Activated CD4-positive, alpha-beta T cell treated with anti-CD3 and anti-CD28 coated beads for 4 hours (primary cell): Measurements from ENCODE around the gene BACH2.
"Not testable (repeated sequence)": the region's sequence is repeated elsewhere in the genome, so short reads cannot be mapped to it uniquely, and the experiment has no call there.

Experiments used
- DNase-seq, 2 donors: peaks; one replicate each; pipeline ENCODE4 v3.0.0-alpha.2; 2020

Gene BACH2

DNA sequence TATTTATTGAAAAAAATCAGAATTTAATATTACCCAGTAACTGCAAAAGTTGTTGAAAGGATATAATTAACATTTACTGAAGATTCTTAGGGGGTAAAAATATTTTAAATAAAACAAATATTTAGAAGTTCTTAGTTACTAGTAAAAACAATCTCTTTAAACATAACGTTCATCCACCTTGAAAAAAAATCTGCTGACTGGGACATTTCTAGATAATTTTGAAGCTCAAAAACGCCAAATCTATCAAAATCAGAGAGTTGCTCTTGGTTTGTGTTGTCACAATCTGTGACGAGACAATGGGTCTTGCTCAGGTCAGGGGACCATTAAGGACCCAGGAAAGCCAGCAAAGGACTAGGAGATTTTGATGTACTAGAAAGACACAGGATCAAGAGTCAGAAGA lies 177.0 kb downstream of the BACH2 start:
- no peak for DNase-seq

DNA sequence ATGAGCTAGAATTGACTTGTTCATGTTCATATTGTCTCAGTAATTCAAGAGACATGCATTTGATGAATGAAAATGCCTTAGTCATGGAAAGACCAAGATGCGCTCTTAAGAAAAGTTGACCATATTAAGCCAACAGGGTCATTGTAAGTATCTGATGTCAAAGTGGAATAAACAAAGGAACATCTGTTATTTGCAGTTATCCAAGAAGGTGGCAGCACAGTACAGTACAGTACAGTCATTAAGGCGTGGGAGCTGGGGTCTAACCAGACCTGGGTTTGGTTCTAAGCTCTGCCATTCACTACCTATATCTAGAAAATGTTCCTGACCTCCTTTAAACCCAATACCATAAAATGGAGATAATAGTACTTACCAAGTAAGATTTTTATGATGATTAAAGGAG lies 178.1 kb downstream of the BACH2 start:
- no peak for DNase-seq

DNA sequence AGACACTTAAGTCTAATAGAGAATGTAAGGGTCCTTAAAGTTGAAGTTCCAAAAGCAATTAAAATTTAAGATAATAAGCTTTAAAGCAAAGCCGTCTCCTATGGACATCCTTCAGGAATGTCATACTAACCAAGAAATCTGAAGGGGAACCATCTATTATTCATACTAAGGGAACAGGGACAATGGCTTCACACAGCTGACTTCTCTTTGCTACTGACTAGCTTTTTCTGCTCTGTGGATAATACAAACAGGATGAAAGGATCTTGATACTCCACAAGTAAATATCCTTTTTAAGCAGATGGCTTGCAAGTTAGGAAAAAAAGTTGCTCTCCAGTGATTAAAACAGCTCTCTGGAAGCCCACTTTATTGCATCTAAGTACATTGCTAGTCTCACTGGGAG lies 178.6 kb downstream of the BACH2 start:
- DNase-seq, result no peak

DNA sequence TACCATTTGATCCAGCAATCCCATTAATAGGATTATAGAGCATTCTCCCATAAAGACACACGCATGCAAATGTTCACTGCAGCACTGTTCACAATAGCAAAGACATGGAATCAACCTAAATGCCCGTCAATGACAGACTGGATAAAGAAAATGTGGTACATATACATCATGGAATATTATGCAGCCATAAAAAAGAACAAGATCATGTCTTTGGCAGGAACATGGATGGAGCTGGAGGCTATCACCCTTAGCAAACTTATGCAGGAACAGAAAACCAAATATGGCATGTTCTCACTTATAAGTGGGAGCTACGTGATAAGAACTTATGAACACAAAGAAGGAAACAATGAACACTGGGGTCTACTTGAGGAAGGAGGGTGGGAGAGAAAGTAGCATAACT lies 180.5 kb downstream of the BACH2 start:
- DNase-seq, result not testable (repeated sequence)

DNA sequence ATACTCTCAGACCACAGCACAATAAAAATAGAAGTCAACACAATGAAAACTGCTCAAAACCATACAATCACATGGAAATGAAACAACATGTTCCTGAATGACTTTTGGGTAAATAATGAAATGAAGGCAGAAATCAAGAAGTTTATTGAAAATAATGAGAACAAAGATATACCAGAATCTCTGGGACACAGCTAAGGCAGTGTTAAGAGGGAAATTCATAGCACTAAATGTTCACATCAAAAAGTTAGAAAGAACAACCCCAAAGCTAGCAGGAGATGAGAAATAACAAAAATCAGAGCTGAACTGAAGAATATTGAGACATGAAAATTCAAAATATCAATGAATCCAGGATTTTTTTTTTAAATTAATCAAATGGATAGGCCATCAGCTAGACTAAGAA lies 183.3 kb downstream of the BACH2 start:
- DNase-seq, result no peak

- no peak for DNase-seq
These were observed 185.3 kb downstream of the BACH2 start for GRCh38 chr6:90111387-90111786.

GRCh38 chr6:90110971-90111370 lies 185.7 kb downstream of the BACH2 start:
- peak; percentile 21 to 32 for DNase-seq

DNA sequence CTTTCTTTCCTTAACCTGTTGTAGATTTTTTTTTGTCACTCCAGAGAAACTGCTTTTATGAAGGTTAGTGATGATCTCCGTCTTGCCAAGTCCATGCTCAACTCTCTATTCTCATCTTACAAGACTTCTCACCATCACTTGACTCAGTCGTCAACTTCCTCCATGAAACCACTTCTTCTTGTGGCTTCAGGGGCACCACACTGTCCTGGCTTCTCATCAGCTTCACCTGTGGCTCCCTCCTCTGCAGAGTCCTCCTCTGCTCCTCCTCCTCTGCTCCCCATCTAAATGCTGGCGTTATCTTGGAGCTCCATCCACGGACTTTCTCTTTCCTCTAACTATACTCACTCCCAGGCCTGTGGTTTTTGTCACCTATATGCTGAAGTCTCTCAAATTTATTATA lies 187.5 kb downstream of the BACH2 start:
- no peak for DNase-seq

GRCh38 chr6:90107771-90108282 lies 188.8 kb downstream of the BACH2 start:
- DNase-seq, result peak in 1 of 2 donors; percentile 23

DNA sequence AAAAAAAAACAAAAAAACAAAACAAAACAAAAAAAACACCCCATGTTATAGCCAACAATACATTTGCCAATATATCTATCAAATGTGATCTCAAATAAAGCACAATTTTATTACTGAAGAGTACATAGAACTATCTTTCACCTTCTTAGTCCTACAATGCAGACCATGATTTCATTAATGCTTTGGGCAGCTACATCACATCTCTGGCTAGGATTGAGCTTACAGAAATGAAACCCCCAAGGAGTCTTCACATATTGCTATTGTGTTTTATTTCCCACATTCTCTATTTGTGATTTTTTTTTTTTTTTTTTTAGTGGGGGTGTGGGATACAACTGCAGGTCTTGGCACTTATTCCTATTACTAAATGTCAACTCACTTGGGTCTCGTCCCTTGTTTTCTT lies 189.3 kb downstream of the BACH2 start:
- no peak for DNase-seq

DNA sequence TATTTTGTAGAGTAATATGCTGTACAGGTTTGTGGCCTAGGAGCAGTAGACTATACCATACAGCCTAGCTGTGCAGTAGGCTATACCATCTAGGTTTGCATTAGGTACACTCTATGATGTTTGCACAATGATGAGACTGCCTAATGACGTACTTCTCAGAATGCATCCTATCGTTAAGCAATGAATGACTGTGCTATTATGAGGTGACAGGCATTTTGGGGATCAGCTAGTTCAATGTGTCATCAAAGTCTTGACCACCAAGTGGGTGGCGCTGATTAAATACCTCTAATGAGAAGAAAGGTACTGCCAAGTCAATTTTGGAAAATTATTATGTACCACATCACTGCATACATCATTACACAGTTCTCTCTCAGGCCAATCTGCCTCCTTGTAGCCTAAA lies 190.2 kb downstream of the BACH2 start:
- DNase-seq, result no peak

- DNase-seq, result no peak
These were observed 191.0 kb downstream of the BACH2 start for GRCh38 chr6:90105506-90106170.

DNA sequence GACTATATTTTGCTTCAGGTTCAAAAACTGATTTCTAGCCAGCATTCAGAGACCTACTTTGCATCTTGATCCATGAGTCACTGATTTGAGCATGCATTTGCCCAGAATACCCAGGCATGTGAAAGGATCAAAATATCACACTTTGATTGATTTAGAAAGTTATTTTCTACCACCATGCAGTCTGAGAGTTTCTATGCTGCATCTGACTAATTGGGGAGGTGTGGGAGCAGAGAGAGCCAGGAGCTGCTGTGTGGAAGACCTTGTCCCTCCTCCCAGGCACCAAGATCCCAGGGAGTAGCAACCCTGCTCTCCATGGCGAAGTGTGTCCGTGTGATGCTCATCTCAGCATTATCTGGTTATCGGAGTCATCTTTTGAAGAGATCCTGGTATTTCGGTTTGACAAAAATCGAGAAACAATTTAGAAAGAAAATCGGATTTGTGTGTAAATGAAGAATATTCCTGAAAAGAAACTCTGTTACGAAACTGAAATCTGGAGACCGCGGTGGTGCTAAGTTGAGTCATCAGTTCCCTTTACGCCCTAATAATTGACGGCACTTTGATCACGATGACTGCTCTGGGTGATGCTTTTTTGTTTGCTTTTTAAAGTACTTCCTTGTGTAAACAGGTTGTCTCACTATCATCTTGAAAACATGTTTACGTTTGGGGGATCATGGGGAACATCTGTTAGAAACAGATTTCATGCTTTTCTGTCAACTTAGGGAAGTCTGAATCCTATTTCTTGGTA lies 193.4 kb downstream of the BACH2 start:
- DNase-seq, result peak in 1 of 2 donors; percentile 37

DNA sequence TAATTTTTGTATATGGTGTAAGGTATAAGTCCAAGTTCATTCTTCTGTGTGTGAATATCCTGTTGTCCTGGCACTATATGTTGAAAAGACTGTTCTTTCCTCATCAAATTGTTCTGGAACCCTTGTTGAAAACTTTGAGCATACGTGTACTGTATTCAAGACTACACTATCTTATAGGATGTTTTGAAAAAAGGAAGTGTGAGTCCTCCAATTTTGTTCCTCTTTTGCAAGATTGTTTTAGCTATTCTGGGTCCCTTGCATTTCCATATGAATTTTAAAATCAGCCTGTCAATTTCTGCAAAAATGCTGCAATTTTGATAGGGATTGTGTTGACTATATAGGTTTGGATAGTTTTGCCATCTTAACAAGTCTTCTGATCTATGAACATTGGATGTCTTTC lies 195.2 kb downstream of the BACH2 start:
- DNase-seq, result no peak

DNA sequence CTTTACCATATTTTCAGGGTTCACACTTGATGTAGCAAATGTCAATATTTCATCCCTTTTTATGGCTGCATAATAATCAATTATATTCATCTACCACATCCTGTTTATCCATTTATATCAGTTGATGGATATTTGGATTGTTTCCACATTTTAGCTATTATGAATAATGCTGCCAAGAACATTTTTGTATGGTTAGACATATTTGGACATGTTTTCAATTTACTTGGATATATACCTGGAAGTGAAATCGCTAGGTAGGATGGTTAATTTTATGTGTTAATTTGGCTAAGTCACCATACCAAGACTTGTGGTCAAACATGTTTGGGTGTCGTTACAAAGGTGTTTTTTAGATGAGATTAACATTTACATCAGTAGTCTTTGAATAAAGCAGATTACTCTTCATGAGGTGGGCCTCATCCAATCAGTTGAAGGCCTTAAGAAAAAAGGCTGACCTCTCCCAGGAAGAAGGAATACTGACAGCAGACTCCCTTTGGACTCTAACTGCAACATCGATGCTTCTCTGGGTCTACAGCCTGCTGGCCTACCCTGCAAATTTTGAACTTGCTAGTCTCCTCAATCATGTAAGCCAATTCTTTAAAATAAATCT lies 196.5 kb downstream of the BACH2 start:
- no peak for DNase-seq

DNA sequence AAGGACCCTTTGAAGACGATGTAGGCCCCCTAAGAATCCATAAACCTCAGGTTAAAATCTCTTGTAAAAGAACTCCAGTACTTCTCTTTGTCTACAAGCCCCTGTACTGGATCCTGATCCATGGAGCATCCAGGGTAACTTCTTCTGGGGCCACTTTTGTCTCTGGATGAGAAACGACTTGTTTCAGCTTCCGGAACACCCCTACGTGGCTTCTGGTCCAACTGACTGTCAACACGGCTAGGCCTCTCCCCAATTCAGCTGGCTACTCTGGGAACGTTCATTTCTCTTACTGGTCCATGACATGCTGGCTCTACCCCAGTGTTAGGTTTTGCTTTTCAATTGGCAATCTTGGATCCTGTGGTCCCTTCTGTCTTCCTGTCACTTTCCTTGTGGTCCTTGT lies 198.0 kb downstream of the BACH2 start:
- DNase-seq, result no peak

GRCh38 chr6:90098001-90098531 lies 198.6 kb downstream of the BACH2 start:
- no peak for DNase-seq

GRCh38 chr6:90097356-90097755 lies 199.3 kb downstream of the BACH2 start:
- no peak for DNase-seq

- DNase-seq, result no peak
These were observed 199.8 kb downstream of the BACH2 start for GRCh38 chr6:90096818-90097217.

GRCh38 chr6:90095788-90096187 lies 200.9 kb downstream of the BACH2 start:
- no peak for DNase-seq

GRCh38 chr6:90095145-90095544 lies 201.5 kb downstream of the BACH2 start:
- no peak for DNase-seq

DNA sequence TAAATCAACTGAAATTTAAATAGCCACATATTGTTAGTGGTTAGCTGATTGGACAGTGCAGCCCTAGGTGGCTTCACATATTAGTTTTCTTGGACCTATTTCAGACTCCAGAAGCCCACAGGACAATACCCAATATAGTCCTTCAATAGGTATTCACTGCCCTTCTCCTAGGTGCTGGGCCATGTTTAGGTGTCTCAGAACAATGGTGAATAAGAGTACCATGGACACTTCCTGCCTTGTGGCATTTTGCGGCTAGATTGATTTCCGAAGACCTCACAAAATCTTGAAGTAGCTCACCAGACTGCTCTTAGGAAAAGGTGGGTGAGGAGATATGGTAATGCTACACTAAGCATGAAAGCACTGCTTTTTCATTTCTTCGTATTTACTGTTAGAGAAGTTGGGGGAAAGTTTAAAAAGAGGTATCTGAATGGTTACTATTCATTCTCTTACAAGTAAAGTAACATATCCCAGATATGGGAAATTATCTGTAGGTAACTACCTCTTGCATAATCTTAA lies 203.0 kb downstream of the BACH2 start:
- DNase-seq, result no peak

DNA sequence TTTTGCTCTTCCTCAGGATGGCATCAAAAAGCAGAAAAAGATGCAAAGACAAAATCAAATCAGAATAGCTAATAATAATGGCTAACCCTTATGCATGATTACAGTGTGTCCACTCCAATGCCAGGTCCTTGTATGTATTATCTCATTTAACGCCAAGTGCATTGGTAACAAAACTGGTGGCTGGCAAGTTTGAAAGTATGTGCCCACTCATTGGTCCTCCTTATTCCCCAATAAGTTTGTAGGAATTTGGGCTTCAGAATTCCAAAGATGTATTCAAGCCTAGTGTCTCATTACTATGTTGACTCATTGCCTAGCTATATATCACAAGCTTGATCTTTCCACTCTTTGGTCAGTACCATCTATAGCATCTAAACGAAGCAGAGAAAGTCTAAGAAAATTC lies 205.8 kb downstream of the BACH2 start:
- no peak for DNase-seq

GRCh38 chr6:90088009-90088408 lies 208.6 kb downstream of the BACH2 start:
- no peak for DNase-seq
